NOMO-1 treated with dmso at 0.1 percent for 144 hours (cell line): ENCODE results near the gene VPS52.
A peak's percentile ranks its signal among the peaks of the same experiment; 100 is the strongest.
"Not testable (repeated sequence)": the region's sequence is repeated elsewhere in the genome, so short reads cannot be mapped to it uniquely, and the experiment has no call there.

Source experiments
- DNase-seq: peaks from one replicate; lab custom pipeline; 2025; ENCODE audit not compliant: unreplicated experiment; lab: John Stamatoyannopoulos, UW

The VPS52 gene

GRCh38 chr6:33251395-33252012 is 20.2 kb downstream of the VPS52 start:
- DNase-seq = no peak

GRCh38 chr6:33250731-33251130 is 20.9 kb downstream of the VPS52 start:
- no peak for DNase-seq

- no peak for DNase-seq
These were observed 21.7 kb downstream of the VPS52 start for GRCh38 chr6:33249732-33250630.

GRCh38 chr6:33248932-33249731 is 22.5 kb downstream of the VPS52 start:
- DNase-seq = peak; percentile 99

- no peak for DNase-seq
These were observed 23.1 kb downstream of the VPS52 start for GRCh38 chr6:33248643-33248931.

GRCh38 chr6:33247977-33248642 is 23.6 kb downstream of the VPS52 start:
- DNase-seq = peak; percentile 66

DNA sequence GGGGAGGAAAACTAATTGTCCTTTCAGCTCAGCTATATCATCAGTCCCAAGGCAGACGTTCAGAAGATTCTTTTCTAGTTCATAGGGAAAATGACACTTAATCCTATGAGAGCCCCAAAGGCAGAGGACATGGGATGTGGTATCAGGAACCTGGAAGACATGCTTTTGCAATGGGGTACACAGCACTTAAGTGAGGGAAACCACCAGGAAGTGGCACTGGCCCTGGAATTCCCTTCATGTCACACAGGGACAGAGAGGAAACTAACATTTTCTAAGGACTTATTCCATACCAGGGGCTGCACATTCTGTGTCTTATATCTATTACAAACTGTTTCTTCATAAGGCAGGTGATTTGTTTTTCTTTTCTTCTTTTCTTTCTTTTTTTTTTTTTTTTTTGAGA is 28.2 kb downstream of the VPS52 start:
- DNase-seq = no peak

GRCh38 chr6:33241968-33242367 is 29.7 kb downstream of the VPS52 start:
- DNase-seq = no peak

- DNase-seq = no peak
These were observed 33.9 kb downstream of the VPS52 start for GRCh38 chr6:33237741-33238140.

- DNase-seq = no peak
These were observed 34.8 kb downstream of the VPS52 start for GRCh38 chr6:33236852-33237251.

GRCh38 chr6:33236328-33236727 is 35.3 kb downstream of the VPS52 start:
- DNase-seq = no peak

- no peak for DNase-seq
These were observed 36.4 kb downstream of the VPS52 start for GRCh38 chr6:33235221-33235634.

DNA sequence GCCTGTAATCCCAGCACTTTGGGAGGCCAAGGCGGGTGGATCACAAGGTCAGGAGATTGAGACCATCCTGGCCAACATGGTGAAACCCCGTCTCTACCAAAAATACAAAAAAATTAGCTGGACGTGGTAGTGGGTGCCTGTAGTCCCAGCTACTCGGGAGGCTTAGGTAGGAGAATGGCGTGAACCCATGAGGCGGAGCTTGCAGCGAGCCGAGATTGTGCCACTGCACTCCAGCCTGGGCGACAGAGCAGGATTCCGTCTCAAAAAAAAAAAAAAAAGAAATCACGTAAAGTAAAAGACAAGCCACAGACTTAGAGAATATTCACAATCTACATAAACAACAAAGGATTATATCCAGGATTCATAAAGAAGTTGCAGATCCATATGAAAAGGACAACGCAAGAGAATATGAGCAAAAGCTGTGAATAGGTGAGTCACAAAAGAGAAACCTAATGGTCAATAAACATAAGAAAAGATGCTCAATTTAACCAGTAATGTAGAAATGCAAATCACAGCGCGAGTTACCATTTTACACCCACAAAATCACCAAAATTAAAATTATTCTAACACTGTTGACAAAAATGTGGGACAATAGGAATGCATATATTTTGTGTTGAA is 45.1 kb downstream of the VPS52 start:
- DNase-seq = not testable (repeated sequence)

DNA sequence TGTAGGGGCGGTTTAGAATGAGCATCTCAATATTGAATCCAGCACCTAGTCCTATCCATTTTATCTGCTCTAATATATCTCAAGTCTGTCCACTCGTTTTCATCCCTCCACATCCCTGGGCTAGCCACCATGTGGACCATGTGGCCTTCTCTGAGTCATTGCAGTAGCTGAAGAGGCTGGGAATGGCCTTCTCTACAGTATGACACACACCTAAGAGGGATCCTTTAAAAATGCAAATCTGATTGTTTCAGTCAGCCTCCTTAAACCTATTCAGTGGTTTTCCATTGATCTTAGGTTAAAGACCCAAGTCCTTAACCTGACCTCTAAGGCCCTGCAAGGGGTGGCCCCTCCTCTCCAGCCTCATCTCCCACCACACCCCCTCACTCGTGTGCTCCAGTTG is 54.0 kb downstream of the VPS52 start:
- DNase-seq = no peak

DNA sequence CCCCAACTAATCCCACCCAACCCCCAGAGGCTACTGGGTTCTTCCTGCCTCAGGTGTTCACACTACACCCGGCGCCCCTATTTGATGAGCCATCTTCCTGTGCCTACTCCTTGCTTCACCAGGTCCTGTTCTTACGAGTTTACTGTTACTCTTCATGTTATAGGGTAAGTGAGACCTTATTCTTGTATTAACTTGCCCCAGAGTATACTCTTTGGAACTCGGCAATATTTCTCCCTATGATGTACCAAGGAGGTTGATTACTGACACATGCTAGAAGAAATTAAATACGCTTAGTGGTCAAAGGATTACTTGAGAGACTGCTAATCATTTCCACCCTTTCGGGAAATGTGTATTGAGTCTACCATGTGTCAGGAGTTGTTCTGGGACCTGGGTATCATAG is 54.4 kb downstream of the VPS52 start:
- DNase-seq = no peak

DNA sequence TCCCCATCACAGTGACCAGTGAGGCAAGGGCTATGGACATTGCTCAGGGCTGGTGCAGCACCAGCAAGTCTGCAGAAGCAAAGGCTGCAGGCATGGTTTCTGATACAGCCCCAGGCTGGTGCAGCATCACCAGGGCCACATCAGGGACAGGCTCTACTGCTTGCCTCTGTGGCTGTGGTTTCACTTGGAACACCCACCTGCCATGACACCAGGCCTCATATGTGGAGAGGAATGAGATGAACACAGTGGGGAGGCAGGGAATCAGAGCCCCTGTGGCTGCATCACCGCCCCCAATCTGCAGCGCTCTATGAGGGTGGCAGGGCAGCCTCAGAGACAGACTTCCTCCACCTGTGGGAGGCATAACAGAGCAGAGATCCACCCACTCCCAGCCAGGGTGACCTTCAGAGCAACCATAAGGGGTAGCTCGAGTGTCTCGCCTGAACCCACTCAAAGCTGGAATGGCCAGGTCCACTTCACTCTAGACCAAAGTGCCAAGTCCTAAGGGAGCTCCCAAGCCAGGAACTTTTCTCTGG is 55.5 kb downstream of the VPS52 start:
- DNase-seq = no peak

DNA sequence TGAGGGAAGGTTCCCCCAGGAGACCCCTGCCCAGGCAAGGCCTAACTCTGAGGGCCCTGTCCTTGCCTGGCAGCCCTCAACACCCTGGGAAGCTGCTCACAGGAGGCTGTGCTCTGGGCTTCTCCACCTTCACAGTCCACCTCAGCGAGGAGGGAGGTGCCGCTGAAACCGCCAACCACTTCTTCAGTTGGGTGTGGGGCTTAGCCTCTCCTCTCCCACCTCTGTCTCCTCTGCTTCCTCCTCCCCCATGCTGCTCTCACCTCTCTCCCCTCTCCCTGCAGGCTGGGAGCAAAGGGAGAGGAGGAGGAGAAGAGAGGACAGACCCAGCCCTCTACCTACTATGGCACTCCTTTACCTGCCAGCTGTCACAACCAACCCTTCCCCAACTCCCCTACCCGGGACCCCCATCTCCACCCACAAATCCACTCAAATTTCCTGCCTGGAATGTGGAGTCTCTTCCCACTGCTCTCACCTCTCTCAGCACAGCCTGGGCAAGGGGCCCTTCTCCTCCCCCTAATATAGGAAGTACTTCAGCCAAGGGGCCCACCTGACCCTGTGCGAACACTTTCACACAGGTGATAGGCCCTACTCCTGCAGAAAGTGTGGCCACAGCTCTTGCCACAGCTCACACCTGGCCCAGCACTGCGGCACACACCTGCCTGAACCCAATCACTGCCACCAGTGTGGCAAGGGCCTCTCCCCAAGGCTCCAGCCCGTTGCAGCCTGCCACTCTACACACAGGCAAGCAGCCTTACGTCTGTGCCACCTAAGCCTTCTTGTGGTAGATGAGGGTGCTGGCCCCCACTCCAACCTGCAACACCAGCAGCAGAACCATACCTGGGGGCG is 56.2 kb downstream of the VPS52 start:
- no peak for DNase-seq

DNA sequence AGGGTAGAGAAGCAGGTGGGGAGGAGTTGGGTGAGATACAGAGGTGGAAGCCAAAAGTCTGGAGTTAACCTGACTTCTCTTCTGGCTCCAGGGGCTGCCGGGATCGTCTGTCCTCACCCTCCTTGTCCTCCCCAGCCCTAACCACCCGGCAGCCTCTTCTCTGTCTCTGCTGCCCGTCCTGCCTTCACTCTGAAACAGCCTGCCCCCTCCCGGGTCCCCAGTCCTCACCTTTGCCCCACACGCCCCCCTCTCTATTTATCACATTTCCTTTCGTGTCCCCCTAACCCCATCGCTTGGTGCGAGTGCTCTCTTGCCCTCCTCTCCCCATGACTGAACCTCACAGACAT is 57.7 kb downstream of the VPS52 start:
- no peak for DNase-seq

DNA sequence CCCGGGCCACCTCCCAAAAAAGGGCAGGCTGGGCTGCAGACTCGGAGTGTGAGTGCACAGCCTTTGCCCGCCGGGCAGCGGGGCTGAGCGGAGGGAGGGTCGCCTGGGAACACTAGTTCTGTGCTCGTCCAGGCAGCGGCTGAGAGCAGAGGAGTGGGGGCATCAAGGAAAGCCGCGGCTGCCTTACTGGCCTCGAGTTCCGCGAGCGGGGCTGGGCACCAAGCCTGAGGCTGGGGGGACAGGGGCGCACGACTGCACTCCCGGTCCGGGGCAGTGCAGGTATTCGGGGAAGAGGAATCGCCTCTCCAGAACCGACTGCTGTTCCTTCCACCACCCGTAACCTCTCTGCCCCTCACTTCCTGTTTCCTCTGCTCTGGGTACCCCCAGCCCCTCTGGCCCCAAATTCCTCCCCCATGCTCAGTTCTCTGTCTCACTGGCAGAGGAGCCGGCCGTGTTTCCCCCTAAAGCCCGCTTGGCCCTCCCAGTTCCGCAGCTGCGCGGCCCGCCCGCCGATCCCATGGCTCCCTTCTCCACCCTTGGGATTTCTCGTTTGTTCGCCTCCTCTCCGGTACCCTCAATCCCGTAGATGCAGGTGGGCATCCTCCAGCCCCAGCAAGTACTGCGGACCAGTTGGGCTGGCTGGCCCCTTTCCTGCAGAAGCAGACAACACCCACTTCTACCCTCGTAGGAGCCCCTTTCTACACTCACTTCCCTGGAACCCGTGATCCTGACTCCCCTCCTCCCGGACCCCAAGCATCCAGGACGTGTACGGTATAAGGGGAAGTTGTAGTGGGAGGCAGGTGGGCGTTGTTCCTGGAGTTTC is 58.3 kb downstream of the VPS52 start:
- peak; percentile 34 for DNase-seq
